NCI-H128 (cell line): ENCODE results near the gene SERINC1.

Experiments used
- DNase-seq: peaks from one replicate; lab custom pipeline; 2025; ENCODE audit not compliant: unreplicated experiment; lab: John Stamatoyannopoulos, UW

Gene SERINC1

GRCh38 chr6:122438975-122439374 lies 32.6 kb downstream of the SERINC1 start:
- no peak for DNase-seq

GRCh38 chr6:122432816-122433215 lies 38.8 kb downstream of the SERINC1 start:
- no peak for DNase-seq

GRCh38 chr6:122431780-122432179 lies 39.8 kb downstream of the SERINC1 start:
- no peak for DNase-seq

- no peak for DNase-seq
These were observed 42.3 kb downstream of the SERINC1 start for GRCh38 chr6:122429323-122429722.

- no peak for DNase-seq
These were observed 42.8 kb downstream of the SERINC1 start for GRCh38 chr6:122428781-122429180.

- DNase-seq, result no peak
These were observed 45.0 kb downstream of the SERINC1 start for GRCh38 chr6:122426597-122426996.

GRCh38 chr6:122423734-122424133 lies 47.9 kb downstream of the SERINC1 start:
- no peak for DNase-seq

- no peak for DNase-seq
These were observed 48.9 kb downstream of the SERINC1 start for GRCh38 chr6:122422614-122423267.

- DNase-seq, result no peak
These were observed 49.6 kb downstream of the SERINC1 start for GRCh38 chr6:122422003-122422402.

GRCh38 chr6:122416825-122417224 lies 54.8 kb downstream of the SERINC1 start:
- no peak for DNase-seq

GRCh38 chr6:122412001-122412400 lies 59.6 kb downstream of the SERINC1 start:
- no peak for DNase-seq

- DNase-seq, result no peak
These were observed 62.7 kb downstream of the SERINC1 start for GRCh38 chr6:122408702-122409458.

- DNase-seq, result no peak
These were observed 63.4 kb downstream of the SERINC1 start for GRCh38 chr6:122408240-122408639.

GRCh38 chr6:122407712-122408111 lies 63.9 kb downstream of the SERINC1 start:
- DNase-seq, result no peak

GRCh38 chr6:122406187-122406586 lies 65.4 kb downstream of the SERINC1 start:
- no peak for DNase-seq

GRCh38 chr6:122405417-122405816 lies 66.2 kb downstream of the SERINC1 start:
- DNase-seq, result no peak

- DNase-seq, result no peak
These were observed 67.2 kb downstream of the SERINC1 start for GRCh38 chr6:122404444-122404843.

- DNase-seq, result no peak
These were observed 70.5 kb downstream of the SERINC1 start for GRCh38 chr6:122401104-122401503.

- no peak for DNase-seq
These were observed 71.0 kb downstream of the SERINC1 start for GRCh38 chr6:122400462-122401089.

- DNase-seq, result no peak
These were observed 71.5 kb downstream of the SERINC1 start for GRCh38 chr6:122400121-122400450.

GRCh38 chr6:122399348-122400120 lies 72.1 kb downstream of the SERINC1 start, which contains the start of gene HSF2:
TSS of gene HSF2 (plus strand) at chr6:122399652. CDS start at chr6:122399738, 86 bp downstream.
- peak; percentile 84 for DNase-seq

- DNase-seq, result no peak
These were observed 72.6 kb downstream of the SERINC1 start for GRCh38 chr6:122399055-122399347.
